Ishikawa (cell line): ENCODE results near the gene TENT5C.

Experiments
- CREB1 ChIP-seq: IDR thresholded peaks from 2 replicates; pipeline ENCODE4 v1.6.1; 2012; ENCODE audit warnings: low read depth
- RAD21 ChIP-seq: IDR thresholded peaks from 2 replicates; pipeline ENCODE4 v1.6.1; 2012; ENCODE audit warnings: low read depth
- TAF1 ChIP-seq: IDR thresholded peaks from 2 replicates; pipeline ENCODE4 v1.6.1; 2012; ENCODE audit warnings: low read depth, mild to moderate bottlenecking
- YY1 ChIP-seq: IDR thresholded peaks from 2 replicates; pipeline ENCODE4 v1.6.1; 2012; ENCODE audit warnings: low read depth

DNA sequence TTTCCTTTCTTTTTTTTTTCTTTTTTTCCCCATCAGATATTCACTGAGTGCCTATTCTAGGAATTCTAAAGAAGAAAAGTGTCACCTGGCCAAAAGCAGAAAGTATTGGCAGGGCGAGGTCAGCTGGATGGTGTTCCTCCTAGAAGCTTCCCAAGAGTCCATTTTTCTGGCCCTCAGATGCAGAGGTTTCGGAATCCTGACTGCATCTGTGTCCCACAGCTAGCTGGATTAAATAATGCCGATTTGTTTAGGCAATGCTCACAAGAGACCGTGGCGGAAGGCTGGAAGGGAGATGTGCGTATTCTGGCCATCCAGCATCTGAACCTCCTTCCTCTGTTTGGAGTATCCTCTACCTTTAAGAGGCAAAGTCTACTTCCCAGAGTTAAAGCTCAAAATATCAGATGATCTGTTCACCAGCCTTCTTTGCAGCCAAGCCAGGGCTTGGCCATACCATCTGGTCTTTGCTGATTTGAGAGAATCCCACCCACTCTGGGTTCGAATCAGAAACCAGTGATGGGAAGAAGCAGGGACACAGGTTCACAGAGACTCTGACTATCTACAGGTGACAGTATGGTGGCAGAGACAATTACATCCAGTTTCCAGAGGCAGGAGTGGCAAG is 5.4 kb upstream of the TENT5C start:
- no peak for TF ChIP-seq CREB1
- no peak for TF ChIP-seq YY1
- no peak for TF ChIP-seq TAF1
- no peak for TF ChIP-seq RAD21
